Mesodermal cell (in vitro differentiated cells): ENCODE results near the gene ACTL7B.
"Not testable (repeated sequence)": the region's sequence is repeated elsewhere in the genome, so short reads cannot be mapped to it uniquely, and the experiment has no call there.

Source experiments
- H3K27ac ChIP-seq: 2 replicates; pipeline ENCODE4 v1.7.0; 2013; ENCODE audit warnings: mild to moderate bottlenecking, low read depth, low read length, moderate library complexity; ENCODE audit not compliant: severe bottlenecking
- H3K36me3 ChIP-seq: 2 replicates; pipeline ENCODE4 v1.7.1; 2013; ENCODE audit warnings: mild to moderate bottlenecking, low read length, moderate library complexity; ENCODE audit not compliant: control insufficient read depth, insufficient read depth
- H3K4me1 ChIP-seq: one replicate; pipeline ENCODE4 v1.7.1; 2013; ENCODE audit warnings: mild to moderate bottlenecking, low read length; ENCODE audit not compliant: insufficient read depth, control insufficient read depth, poor library complexity, severe bottlenecking
- H3K4me3 ChIP-seq: 2 replicates; pipeline ENCODE4 v1.7.0; 2013; ENCODE audit warnings: low read length, control low read depth, mild to moderate bottlenecking; ENCODE audit not compliant: insufficient read depth, poor library complexity, severe bottlenecking; ENCODE audit errors: extremely low read depth
- H3K9me3 ChIP-seq: 2 replicates; pipeline ENCODE4 v1.7.1; 2013; ENCODE audit warnings: mild to moderate bottlenecking, low read length, moderate library complexity; ENCODE audit not compliant: control insufficient read depth
- WGBS, 2 experiments: methylation state at CpG; one replicate each; pipeline ENCODE4 v1.1.5; 2013; ENCODE audit warnings: missing lambda C conversion rate in 2 of 2; ENCODE audit not compliant: insufficient coverage in 2 of 2; 5-methylcytosine and 5-hydroxymethylcytosine counted together

ACTL7B gene

DNA sequence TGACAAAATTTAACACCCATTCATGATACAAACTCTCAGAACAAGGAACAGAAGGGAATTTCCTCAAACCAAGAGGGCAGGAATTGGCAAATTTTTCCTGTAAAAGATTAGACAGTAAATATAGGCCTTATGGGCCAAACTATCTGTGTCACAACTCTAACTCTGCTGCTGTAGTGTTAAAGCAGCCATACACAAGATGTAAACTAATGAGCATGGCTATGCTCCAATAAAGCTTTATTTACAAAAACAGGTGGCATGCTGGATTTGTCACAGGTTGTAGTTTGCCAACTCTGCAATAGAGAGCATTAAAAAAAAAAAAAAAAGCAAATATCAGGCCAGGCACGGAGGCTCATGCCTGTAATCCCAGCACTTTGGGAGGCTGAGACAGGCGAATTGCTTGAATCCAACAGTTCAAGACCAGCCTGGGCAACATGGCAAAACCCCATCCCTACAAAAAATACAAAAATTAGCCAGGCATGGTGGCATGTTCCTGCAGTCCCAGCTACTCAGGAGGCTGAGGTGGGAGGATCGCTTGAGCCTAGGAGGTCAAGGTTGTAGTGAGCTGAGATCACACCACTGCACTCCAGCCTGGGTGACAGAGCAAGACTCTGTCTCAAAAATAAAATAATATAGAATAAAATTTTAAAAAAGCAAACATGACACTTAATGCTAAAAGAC is 30.9 kb upstream of the ACTL7B start:
- peaks cover 44% of the 10 kb centered on the region for H3K36me3 ChIP-seq
- H3K4me3 ChIP-seq, H3K27ac ChIP-seq, H3K9me3 ChIP-seq, H3K4me1 ChIP-seq: not testable (repeated sequence)
- 85 to 100% methylated on average over 1 to 2 of the region's 3 CpGs for WGBS, 2 experiments

DNA sequence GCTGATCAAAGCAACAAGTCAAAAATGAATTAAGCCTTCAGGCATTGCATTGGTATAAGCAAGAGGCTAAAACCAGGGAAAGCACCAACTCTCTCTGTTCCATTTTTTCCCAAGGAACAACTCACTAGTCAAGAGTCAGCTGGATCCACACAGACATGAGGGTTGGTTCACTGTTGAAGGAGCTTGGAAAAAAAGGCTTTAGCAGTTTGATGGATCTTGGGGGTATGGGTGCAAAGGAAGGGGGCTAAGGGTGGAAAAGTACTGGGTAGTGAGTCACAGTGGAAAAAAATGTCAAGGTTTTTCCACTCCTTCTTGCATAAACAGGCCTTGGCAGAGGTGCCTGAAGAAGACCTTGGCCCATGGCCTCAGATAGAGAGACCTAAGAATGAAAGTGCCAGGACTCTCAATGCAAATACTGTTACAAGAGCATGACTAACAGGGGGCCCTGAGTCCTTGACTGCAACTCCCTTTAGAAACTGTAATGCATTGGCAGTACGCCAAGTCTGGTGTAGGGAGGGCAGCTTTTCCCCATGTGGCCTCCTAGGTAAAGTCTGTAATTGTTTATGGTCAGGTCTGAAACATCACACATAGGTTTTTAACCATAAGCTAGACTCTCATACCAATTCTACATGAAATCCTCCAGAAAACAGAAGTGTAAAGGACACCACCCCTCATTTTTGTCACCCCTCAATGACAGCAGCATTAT is 30.0 kb upstream of the ACTL7B start:
- WGBS, 2 experiments = 100% methylated on average over 1 of the region's 1 CpG
- H3K36me3 ChIP-seq = peaks cover 38% of the 10 kb centered on the region
- no peaks in the 10 kb centered on the region for H3K9me3 ChIP-seq
- peaks cover 6% of the 10 kb centered on the region for H3K4me1 ChIP-seq
- H3K27ac ChIP-seq = no peak overlapping the region
- no peak overlapping the region for H3K4me3 ChIP-seq

DNA sequence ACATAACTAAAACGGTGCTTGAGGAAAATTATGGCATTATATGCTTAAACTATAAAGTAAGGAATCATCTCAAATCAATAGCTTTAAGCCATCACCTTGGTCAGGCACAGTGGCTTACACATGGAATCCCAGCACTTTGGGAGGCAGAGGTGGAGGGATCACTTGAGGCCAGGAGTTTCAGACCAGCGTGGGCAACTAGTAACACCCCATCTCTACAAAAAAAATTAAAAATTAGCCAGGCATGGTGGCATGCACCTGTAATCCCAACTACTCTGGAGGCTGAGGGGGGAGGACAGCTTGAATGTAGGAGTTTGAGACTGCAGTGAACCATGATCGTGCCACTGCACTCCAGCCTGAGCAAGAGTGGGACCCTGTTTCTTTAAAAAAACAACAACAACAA is 28.9 kb upstream of the ACTL7B start:
- peaks cover 41% of the 10 kb centered on the region for H3K36me3 ChIP-seq
- WGBS, 2 experiments = no CpG with 5 or more reads among the region's 3 CpGs
- no peaks in the 10 kb centered on the region for H3K9me3 ChIP-seq
- no peak overlapping the region for H3K4me3 ChIP-seq
- no peak overlapping the region for H3K27ac ChIP-seq
- H3K4me1 ChIP-seq = peaks cover 6% of the 10 kb centered on the region

DNA sequence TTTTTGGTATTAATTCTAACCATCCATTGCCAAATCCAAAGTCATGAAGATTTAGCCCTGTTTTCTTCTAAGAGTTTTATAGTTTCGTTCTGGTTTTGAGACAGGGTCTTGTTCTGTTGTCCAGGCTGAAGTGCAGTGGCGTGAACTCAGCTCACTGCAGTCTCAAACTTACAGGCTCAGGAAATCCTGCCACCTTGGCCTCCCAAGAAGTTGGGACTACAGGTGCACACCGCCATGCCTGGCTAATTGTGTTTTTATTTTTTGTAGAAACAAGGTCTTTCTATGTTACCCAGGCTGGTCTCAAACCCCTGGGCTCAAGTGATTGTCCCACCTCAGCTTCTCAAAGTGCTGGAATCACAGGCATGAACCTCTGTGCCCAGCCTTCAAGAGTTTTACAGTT is 27.3 kb upstream of the ACTL7B start:
- peaks cover 55% of the 10 kb centered on the region for H3K36me3 ChIP-seq
- H3K9me3 ChIP-seq = no peaks in the 10 kb centered on the region
- H3K4me1 ChIP-seq = peaks cover 6% of the 10 kb centered on the region
- 100% methylated on average over 2 of the region's 3 CpGs; no CpG with 5 or more reads in 1 of the 2 experiments for WGBS, 2 experiments
- no peak overlapping the region for H3K27ac ChIP-seq
- no peak overlapping the region for H3K4me3 ChIP-seq

DNA sequence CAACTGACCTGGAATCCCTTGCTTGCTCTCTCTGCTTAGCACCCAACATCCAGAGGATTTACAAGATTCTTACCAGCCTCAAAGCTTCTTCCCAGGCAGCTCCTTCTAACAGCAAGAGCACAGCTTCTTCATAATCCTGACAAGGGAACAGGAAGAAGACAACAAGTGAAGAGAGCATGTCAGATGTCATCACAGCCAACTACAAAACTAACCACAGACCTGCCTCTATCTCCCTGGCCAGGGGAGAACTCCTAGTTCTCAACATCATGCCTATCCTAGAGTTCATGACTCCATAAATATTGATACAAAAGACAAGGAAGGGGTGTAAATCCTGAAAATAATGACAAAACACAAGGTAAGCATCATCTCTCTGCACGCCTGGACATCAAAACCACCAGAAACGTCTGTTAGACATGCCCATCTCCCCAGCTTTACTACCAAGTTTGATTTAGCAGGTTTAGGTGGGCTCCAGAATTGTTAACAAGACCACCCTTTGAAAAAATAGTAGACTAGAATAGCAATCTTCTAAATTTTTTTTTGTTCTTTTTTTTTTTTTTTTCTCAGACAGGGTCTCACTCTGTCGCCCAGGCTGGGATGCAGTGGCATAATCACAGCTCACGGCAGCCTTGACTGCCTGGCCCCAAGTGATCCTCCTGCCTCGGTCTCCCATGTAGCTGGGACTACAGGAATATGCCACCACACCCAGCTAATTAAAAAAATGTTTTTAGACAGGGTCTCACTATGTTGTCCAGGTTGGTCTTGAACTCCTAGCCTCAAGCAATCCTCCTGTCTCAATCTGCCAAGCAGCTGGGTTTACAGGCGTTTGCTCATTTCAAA is 26.5 kb upstream of the ACTL7B start:
- WGBS, 2 experiments = 93% methylated on average over 4 of the region's 6 CpGs; no CpG with 5 or more reads in 1 of the 2 experiments
- Histone ChIP-seq H3K27ac (no peak overlapping the region), H3K36me3 (peaks cover 54% of the 10 kb centered on the region), H3K9me3 (no peaks in the 10 kb centered on the region), H3K4me1 (peaks cover 6% of the 10 kb centered on the region), H3K4me3 (no peak overlapping the region)

DNA sequence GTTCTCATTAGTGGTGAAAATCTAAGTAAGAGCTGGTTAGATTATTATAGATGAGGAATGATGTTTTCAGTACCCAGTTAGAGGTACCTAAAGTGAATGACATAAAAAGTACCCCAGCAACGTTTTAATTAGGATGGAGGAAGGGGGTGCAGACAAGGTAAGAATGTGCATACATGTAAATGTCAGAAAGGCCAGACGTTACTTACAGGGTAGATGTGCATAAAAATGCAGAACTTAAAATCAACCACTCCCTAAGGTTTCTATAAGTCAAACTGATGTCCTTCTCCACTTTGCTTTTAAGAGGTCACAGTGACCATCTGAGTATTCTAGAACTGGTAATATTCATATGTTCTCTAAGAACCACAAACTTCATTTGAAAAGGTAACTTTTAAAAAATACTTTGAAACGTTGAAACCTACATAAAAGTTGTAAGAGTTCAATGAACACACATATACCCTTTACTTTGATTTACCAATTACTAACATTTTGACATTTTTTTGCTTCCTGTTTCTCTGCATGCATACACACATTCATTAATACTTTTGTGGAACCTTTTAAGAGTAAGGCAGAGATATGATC is 25.0 kb upstream of the ACTL7B start:
- WGBS, 2 experiments = 95% methylated on average over 2 of the region's 3 CpGs; no CpG with 5 or more reads in 1 of the 2 experiments
- H3K27ac ChIP-seq = no peak overlapping the region
- peaks cover 47% of the 10 kb centered on the region for H3K36me3 ChIP-seq
- H3K4me1 ChIP-seq = peaks cover under 1% of the 10 kb centered on the region
- no peaks in the 10 kb centered on the region for H3K9me3 ChIP-seq
- no peak overlapping the region for H3K4me3 ChIP-seq

DNA sequence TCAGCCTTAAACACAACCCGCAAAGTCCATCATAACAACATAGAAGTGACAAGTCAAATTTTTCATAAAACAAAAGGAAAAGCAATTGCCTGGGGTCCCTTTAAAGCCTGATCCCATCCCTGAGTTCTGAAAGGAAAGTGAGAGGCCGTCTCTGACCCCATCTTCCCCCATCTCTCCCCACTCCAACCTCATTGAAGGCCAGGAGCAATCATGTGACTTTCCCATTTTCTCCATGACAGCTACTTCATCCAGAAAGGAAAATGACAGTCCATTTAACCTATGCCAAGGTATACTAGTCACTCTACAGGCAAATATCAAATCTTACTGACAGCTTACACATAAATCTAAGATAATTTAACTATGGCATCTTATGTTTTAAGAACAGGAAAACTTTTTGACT is 21.7 kb upstream of the ACTL7B start:
- Histone ChIP-seq H3K36me3 (peaks cover 75% of the 10 kb centered on the region), H3K4me1 (no peaks in the 10 kb centered on the region), H3K4me3 (no peak overlapping the region), H3K9me3 (no peaks in the 10 kb centered on the region), H3K27ac (no peak overlapping the region)
- 86 to 100% methylated on average over 1 of the region's 2 CpGs for WGBS, 2 experiments

DNA sequence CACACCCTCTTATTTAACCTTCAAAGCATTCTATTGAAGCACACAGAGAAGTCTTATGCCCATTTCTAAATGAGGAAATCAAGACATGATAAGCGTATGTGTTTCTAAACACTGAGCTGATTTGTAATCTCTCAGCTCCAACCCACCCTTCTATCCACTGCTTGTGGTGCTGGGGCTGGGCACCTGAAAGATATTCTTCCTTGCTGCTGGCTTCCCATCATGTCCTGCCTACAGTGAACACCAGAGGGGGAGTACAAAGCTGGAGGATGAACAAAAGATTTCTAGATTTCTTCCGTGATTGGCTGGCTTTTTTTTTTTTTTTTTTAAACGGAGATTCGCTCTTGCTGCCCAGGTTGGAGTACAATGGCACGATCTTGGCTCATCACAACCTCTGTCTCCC is 20.6 kb upstream of the ACTL7B start:
- H3K36me3 ChIP-seq = peaks cover 80% of the 10 kb centered on the region
- WGBS, 2 experiments = 85 to 100% methylated on average over 2 of the region's 5 CpGs
- H3K9me3 ChIP-seq = no peaks in the 10 kb centered on the region
- H3K27ac ChIP-seq = no peak overlapping the region
- H3K4me3 ChIP-seq = no peak overlapping the region
- H3K4me1 ChIP-seq = no peaks in the 10 kb centered on the region

DNA sequence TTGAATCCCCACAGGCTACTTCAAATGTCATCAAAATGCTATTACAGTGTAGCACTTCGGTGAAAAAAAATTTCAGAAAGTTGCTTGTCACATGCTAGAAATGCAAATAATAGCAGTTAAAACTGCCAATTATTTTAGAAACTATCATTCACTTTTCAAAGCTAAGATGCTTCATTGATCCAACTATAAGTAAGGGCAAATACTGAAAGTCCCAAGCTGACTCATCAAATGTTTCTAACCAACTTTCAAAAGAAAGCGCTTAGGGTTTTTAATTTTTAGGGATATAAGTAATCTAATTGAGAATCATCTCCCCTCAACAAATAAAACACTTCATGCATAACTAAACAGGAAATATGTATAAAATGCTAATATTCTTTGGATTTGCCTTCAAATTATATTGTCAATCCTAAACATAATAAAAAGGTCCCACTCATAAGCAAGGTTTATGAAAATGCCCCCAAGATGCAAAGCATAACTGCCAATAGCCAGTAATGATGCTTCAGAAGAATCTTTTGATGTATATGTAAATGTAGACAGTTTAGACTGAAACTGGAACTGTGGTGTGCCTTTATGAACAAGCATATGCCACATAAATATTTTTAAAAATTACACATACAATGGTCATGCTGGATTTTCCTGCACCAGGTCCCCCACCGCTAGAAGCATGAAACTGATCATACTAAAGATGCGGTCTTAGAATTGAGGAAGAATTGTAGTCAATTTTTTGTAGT is 18.4 kb upstream of the ACTL7B start:
- H3K27ac ChIP-seq = no peak overlapping the region
- H3K9me3 ChIP-seq = no peaks in the 10 kb centered on the region
- no peak overlapping the region for H3K4me3 ChIP-seq
- H3K36me3 ChIP-seq = peaks cover 76% of the 10 kb centered on the region
- 86 to 100% methylated on average over 1 of the region's 4 CpGs for WGBS, 2 experiments
- H3K4me1 ChIP-seq = peaks cover 3% of the 10 kb centered on the region

DNA sequence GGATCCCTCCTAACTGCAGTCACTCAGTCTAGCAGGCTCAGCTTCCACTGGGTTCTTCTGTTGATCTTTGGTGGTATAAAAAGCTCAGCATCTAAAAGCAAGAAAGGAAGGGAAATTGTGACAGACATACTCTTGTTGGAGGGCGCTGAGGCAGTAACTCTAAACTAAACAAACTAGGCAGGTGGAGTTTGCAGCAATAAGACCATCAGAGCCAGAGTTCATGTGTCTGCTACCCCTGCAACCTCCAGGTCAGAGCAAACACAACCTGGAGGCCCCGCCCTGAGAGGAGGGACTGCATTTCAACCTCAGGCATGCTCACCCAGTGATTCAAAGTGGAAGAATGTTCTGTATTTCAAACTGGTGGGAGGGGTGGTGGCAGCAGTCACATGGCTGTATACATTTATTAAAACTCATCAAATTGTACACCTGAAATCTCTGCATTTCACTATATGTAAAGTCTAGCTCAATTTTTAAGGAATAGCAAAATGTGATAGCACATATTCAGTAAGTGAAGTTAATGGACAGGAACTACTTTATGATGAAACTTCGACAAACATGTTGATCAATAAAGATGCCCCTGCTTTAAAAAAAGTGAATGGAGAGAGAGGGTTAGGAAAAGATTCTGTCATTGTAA is 13.4 kb upstream of the ACTL7B start:
- peaks cover 43% of the 10 kb centered on the region for H3K36me3 ChIP-seq
- H3K4me1 ChIP-seq = peaks cover 3% of the 10 kb centered on the region
- no peak overlapping the region for H3K4me3 ChIP-seq
- H3K27ac ChIP-seq = no peak overlapping the region
- no peaks in the 10 kb centered on the region for H3K9me3 ChIP-seq
- 100% methylated on average over 1 of the region's 3 CpGs for WGBS, 2 experiments
